Hematopoietic multipotent progenitor cell treated with erythropoietin and hydrocortisone succinate and interleukin-3 and kit ligand, for 8 days (in vitro differentiated cells): ENCODE results near the gene KLHL14.
"Not testable (repeated sequence)": the region's sequence is repeated elsewhere in the genome, so short reads cannot be mapped to it uniquely, and the experiment has no call there.

ENCODE experiments used
- DNase-seq: peaks from one replicate; pipeline ENCODE4 v3.0.0-alpha.2; 2015

The KLHL14 gene, protein sequence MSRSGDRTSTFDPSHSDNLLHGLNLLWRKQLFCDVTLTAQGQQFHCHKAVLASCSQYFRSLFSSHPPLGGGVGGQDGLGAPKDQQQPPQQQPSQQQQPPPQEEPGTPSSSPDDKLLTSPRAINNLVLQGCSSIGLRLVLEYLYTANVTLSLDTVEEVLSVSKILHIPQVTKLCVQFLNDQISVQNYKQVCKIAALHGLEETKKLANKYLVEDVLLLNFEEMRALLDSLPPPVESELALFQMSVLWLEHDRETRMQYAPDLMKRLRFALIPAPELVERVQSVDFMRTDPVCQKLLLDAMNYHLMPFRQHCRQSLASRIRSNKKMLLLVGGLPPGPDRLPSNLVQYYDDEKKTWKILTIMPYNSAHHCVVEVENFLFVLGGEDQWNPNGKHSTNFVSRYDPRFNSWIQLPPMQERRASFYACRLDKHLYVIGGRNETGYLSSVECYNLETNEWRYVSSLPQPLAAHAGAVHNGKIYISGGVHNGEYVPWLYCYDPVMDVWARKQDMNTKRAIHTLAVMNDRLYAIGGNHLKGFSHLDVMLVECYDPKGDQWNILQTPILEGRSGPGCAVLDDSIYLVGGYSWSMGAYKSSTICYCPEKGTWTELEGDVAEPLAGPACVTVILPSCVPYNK

DNA sequence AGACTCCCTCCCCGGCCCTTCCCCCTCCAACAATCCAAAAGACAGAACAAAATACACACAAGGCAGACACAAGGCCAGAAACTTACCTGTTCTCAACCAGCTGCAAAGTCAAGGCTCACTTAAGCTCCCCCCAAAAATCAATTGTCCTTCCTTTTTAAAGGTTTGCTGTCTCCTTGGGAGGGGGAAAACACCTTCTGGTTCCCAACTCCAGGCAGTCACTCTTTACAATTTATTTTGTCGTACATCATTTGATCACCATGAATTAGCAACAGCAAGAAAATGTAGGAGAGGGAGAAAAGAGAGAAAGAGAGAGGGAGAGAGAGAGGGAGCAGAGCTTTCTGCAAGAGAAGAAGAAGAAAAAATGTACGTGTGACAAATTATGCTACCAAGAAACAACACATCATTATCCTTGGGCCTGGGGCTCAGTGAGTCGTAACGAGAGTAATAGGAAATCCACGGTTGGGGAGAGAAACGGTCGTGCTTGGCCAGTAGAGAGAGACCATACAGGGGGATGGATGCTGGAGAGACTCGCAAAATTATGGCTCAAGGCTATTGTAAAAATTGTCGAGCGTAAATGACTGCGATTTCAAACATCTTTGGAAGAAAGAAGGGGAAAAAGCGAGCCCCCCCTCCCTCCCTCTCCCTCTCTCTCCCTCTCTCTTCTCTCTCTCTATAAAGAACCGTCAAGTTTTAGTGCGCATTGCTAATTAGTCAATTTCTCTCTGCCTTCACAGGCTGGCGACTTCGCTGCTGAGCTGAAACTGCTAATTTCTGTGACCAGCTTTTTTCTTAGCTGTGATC lies at the start of gene KLHL14:
TSS of gene KLHL14 (minus strand) at position 443 of the 801 bp plus-strand sequence. CDS start 2,432 bp downstream, outside the sequence.
- DNase-seq = no peak

DNA sequence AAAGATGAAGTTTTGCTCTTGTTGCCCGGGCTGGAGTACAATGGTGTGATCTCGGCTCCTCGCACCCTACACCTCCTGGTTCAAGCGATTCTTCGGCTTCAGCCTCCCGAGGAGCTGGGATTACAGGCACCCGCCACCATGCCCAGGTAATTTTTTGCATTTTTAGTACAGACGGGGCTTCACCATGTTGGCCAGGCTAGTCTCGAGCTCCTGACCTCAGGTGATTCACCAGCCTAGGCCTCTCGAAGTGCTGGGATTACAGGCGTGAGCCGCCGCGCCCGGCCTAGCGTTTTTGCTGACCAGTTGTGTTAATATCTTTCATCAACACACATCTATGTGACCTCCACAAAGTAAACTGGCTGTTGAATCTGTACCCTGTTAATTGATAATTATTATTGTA lies 49.4 kb upstream of the KLHL14 start:
- DNase-seq = no peak

DNA sequence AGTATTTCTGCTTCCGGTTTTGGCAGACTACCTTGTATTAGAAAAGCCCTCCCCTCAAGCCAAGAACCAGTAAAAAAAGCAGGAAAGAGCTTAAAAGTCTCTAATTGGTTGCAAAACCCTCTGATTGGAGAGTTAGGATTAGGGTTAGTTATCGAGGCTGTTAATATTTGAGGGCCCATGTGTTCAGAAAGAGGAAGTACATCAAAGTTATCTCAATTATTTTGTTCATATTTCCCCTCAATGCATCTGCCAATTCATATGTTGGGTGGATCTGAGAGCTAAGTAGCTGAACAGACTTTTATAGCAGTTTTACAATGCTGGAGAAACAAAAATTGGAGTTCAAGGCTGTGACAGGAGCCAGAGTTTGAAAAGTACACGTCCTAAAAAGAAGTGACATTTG lies 43.1 kb upstream of the KLHL14 start:
- no peak for DNase-seq

- DNase-seq = no peak
These were observed 39.5 kb upstream of the KLHL14 start for GRCh38 chr18:32812342-32812741.

DNA sequence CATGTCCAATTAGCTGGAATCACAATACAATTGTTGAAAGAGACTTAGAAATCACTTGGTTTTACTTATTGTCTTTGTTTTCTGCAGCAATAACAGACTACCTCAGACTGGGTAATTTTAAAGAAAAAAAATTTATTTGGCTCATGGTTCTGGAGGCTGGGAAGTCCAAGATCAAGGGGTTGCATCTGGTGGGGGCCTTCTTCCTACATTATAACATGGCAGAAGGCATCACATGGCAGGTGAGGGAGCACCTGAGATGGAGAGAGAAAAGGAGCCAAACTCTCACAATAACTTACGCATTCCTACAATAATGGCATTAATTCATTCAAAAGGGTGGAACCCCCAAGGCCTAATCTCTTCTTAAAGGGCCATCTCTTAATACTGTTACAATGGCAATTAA lies 37.5 kb upstream of the KLHL14 start:
- no peak for DNase-seq

DNA sequence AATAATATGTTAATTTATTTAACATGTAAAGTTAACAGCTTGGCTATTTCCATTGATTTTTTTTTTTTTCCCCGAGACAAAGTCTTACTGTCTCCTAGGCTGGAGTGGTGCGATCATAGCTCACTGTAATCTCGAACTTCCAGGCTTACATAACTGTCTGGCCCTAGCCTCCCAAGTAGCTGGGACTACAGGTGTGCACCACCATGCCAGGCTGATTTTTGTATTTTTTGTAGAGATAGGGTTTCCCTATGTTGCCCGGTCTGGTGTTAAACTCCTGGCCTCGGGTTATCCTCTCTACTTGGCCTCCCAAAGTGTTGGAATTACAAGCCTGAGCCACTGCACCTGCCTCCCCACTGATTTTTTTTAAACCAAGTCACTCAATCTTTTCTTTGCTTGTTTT lies 32.5 kb upstream of the KLHL14 start:
- no peak for DNase-seq

DNA sequence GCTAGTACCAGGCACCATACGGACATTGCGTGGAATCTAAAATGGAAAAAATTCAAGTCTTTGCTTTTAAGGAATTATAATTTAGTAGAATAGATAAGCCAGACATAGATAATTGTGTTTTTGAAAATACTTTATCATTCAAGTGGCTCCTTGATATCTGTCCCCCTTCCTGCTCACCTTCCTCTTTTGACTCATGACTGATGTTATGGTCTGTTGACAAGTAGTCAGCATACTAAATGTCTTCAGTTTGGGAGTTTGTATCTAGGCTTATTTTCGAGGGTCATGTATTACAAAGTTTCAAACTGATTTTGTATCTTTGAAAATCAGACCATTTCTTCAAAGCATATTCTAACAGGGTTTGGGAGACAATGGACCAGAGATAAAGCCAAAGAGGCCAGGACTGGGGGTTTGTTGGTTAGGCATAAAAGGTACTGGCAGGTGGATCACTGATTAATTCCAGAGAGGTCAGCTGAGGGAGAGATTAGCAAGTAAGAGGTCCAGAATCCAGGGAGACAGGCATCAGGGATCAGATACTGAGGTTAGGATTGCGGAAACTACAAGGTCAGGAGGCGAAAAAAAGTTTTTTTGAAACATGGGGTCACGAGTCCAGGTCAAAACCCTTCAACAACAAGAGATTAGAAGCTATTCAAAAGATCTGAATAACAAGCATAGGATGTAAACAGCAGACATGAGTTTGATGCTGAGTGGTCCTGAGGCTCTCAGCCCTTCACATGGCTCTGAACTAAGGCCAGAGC lies 31.5 kb upstream of the KLHL14 start:
- DNase-seq = no peak

- no peak for DNase-seq
These were observed 30.7 kb upstream of the KLHL14 start for GRCh38 chr18:32803568-32803967.

- DNase-seq = no peak
These were observed 30.0 kb upstream of the KLHL14 start for GRCh38 chr18:32802591-32803451.

GRCh38 chr18:32801228-32801627 lies 28.4 kb upstream of the KLHL14 start:
- no peak for DNase-seq

GRCh38 chr18:32798209-32798960 lies 25.6 kb upstream of the KLHL14 start:
- DNase-seq = no peak

DNA sequence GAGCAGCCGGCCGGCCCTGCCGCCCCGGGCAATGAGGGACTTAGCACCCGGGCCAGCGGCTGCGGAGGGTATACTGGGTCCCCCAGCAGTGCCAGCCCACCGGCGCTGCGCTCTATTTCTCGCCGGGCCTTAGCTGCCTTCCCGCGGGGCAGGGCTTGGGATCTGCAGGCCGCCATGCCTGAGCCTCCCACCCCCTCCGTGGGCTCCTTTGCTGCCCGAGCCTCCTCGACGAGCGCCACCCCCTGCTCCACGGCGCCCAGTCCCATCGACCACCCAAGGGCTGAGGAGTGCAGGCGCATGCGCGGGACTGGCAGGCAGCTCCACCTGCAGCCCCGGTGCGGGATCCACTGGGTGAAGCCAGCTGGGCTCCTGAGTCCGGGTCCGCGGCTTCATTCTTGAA lies 21.8 kb upstream of the KLHL14 start:
- not testable (repeated sequence) for DNase-seq

- no peak for DNase-seq
These were observed 6.2 kb upstream of the KLHL14 start for GRCh38 chr18:32779010-32779409.

GRCh38 chr18:32777049-32777448 lies 4.2 kb upstream of the KLHL14 start:
- DNase-seq = no peak

DNA sequence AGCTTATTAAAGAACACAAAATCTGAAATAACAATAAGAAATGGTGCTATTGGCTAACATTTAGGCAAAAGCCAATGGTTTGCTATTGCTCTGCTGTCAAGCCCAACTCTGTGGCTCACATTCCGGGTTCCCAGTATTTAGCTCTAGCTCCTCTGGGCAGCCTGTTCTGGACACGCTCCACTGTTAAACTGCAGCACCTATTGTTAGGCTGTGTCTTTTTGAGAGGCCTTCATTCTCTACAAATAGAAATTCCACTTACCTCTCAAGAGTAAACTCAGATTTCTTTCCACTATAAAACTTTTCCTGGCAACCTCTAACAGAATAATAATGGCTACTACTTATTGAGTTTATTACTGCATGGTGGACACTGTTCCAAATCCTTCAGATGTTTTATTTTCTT lies 3.7 kb upstream of the KLHL14 start:
- DNase-seq = no peak

DNA sequence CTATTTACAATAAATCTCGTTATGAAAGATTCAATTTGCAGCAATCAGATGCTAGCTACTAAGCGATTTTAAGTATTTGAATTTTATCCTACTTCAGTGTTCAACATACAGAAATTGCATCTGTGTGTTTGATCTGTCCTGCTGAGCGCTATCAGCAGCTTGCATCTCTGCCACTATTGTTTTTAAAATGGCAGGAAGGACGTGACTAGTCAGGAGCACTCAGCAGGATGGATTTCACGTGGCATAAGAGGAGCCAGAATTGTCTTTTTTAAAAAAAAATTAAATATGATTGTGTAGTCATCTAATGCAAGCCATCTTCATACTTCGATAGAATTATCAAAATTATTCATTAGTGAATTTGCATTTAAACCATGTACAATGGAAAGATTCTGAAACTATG lies 2.8 kb upstream of the KLHL14 start:
- no peak for DNase-seq

GRCh38 chr18:32773382-32773712 lies 524 bp upstream of the KLHL14 start:
- no peak for DNase-seq

GRCh38 chr18:32771871-32772580 lies 797 bp downstream of the KLHL14 start:
- DNase-seq = no peak

DNA sequence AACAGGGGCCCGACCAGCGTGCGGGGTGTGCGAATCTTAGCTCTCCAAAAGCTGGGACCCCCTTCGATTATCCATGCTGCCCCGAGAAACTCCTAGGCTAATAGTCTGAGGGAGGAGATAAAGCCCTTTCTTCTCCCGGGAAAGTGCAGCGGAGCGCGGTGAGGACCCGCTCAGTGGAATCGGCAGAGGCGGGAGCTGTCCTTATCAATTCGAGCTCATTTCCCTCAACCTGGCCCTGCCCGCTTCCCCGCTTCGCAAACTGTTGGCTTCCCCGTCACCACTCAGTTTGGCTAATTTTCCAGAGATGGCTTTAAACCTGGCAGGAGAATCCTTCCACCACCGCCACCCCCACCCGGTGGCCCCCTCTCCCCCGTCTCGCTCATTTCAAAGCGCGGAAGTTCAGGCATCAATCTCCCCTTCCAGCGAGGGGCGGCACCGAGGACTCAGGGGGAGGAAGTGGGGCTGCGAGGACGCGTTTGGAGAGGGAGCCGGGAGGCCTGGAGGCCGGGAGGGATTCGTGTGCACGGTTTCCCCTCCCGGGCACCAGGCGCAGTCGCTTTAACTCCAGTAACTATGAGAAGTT lies 1.6 kb downstream of the KLHL14 start:
- DNase-seq = no peak

GRCh38 chr18:32770666-32771168 lies 2.1 kb downstream of the KLHL14 start:
- no peak for DNase-seq
